Tibial artery (tissue), 4 donors: ENCODE results near the gene DBNL.

Experiments used
- DNase-seq, 2 donors: peaks; one replicate each; pipeline ENCODE4 v3.0.0-alpha.2; 2019
- H3K27ac ChIP-seq, 2 donors: fragments of 200-600 bp; sonication (generic) in 1 of 2; 1 replicate in 1 of 2; 2 replicates in 1 of 2; pipeline ENCODE4 v1.5.1; 2018 to 2019; ENCODE audit warnings: mild to moderate bottlenecking in 1 of 2
- H3K27me3 ChIP-seq, 2 donors: fragments of 200-600 bp; sonication (generic) in 1 of 2; one replicate each; pipeline versions ENCODE4 v1.5.1 to v1.6.0; 2016 to 2019
- H3K36me3 ChIP-seq, 3 donors: fragments of 200-600 bp; sonication (generic) in 2 of 3; one replicate each; pipeline ENCODE4 v1.5.1; 2016 to 2019; ENCODE audit warnings: mild to moderate bottlenecking in 2 of 3
- H3K4me1 ChIP-seq, 4 donors: fragments of 200-600 bp; sonication (generic) in 2 of 4; 1 replicate in 3 of 4; 2 replicates in 1 of 4; pipeline ENCODE4 v1.5.1; 2016 to 2019
- H3K4me3 ChIP-seq, 2 donors: fragments of 200-600 bp; sonication (generic) in 1 of 2; 1 replicate in 1 of 2; 2 replicates in 1 of 2; pipeline ENCODE4 v1.5.1; 2018 to 2019; ENCODE audit warnings: mild to moderate bottlenecking in 2 of 2
- H3K9me3 ChIP-seq, 3 donors: fragments of 200-600 bp; sonication (generic) in 1 of 3; one replicate each; pipeline ENCODE4 v1.5.1; 2016 to 2019
- intact Hi-C: fragments of 100-400 bp; cut with DNase I; formaldehyde crosslinking; loops from one replicate; pipeline ENCODE4 v1.15.0; 2023; ENCODE audit warnings: low total_unique reads
- TF ChIP-seq, protein P1 (sequence below), 2 experiments: fragments of 200-600 bp in 1 of 2; fragments of 450-650 bp in 1 of 2; IDR thresholded peaks; one replicate each; pipeline ENCODE4 v1.5.1; 2017 to 2019; ENCODE audit warnings: antibody characterized with exemption in 2 of 2, mild to moderate bottlenecking in 1 of 2, moderate library complexity in 1 of 2

Gene DBNL

DNA sequence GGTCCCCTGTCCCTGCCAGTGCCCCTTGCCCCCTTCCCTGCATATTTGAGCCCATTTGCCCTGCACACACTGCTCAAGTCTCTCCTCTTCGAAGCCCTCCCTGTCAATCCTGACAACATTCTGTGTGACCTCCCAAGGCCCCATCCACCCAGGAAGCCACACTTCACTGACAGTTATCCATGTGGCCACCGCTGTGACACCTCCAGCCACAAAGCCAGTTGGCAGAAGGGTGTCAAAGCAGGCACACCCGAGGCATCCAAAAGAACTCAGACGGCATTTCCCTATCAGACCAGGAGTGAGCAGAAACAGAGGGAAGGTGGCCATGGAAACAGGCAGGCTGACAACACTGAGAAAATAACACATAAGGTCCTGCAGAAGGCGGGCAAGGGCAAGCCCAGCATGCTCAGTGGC lies 33.2 kb downstream of the DBNL start:
- Histone ChIP-seq H3K27me3 (no peaks in the 10 kb centered on the region), H3K4me3 (no peak overlapping the region), H3K27ac (peak overlapping the region in 1 of 2 donors; percentile 29), H3K9me3 (no peaks in the 10 kb centered on the region), H3K36me3 (peaks cover 26 to 83% (median 63%) of the 10 kb centered on the region in 3 donors), H3K4me1 (peaks cover 4 to 44% (median 41%) of the 10 kb centered on the region in 4 donors)
- TF ChIP-seq, protein P1, sequence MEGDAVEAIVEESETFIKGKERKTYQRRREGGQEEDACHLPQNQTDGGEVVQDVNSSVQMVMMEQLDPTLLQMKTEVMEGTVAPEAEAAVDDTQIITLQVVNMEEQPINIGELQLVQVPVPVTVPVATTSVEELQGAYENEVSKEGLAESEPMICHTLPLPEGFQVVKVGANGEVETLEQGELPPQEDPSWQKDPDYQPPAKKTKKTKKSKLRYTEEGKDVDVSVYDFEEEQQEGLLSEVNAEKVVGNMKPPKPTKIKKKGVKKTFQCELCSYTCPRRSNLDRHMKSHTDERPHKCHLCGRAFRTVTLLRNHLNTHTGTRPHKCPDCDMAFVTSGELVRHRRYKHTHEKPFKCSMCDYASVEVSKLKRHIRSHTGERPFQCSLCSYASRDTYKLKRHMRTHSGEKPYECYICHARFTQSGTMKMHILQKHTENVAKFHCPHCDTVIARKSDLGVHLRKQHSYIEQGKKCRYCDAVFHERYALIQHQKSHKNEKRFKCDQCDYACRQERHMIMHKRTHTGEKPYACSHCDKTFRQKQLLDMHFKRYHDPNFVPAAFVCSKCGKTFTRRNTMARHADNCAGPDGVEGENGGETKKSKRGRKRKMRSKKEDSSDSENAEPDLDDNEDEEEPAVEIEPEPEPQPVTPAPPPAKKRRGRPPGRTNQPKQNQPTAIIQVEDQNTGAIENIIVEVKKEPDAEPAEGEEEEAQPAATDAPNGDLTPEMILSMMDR (IDR thresholded peaks at IDR 0.05): no peak
- intact Hi-C loops: loop anchor here (5.0 kb wide), 1 partner anchor 40 kb away; no protein-coding TSS in a partner anchor
- DNase-seq: no peak

DNA sequence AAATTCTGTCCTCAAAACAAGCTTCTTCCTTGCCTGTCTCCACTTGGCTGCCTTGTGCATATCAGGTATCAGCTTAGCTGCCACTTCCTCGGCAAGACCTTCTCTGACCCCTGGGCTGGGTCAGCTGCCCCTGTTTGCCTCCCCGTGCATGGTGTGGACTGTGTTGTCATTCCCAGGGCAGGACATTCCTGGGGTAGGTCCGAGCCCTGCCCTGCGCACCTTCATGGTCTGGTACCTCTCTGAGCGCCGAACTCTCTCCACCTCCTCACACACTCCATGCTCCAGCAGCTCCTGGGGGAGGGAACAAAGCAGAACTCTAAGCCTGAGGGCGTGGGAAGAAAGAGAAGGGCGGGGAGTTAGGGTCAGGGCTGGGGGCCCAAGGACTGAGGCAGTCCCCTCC lies 34.0 kb downstream of the DBNL start:
- Histone ChIP-seq H3K9me3 (no peaks in the 10 kb centered on the region), H3K4me3 (no peak overlapping the region), H3K4me1 (peaks cover 4 to 42% (median 38%) of the 10 kb centered on the region in 4 donors), H3K27ac (peak overlapping the region in 1 of 2 donors; percentile 29), H3K36me3 (peaks cover 26 to 74% (median 55%) of the 10 kb centered on the region in 3 donors), H3K27me3 (no peaks in the 10 kb centered on the region)
- no peak for DNase-seq
- intact Hi-C loops: loop anchor here (5.0 kb wide), 1 partner anchor 39 kb away; no protein-coding TSS in a partner anchor
- TF ChIP-seq, protein P1 (IDR thresholded peaks at IDR 0.05): no peak

DNA sequence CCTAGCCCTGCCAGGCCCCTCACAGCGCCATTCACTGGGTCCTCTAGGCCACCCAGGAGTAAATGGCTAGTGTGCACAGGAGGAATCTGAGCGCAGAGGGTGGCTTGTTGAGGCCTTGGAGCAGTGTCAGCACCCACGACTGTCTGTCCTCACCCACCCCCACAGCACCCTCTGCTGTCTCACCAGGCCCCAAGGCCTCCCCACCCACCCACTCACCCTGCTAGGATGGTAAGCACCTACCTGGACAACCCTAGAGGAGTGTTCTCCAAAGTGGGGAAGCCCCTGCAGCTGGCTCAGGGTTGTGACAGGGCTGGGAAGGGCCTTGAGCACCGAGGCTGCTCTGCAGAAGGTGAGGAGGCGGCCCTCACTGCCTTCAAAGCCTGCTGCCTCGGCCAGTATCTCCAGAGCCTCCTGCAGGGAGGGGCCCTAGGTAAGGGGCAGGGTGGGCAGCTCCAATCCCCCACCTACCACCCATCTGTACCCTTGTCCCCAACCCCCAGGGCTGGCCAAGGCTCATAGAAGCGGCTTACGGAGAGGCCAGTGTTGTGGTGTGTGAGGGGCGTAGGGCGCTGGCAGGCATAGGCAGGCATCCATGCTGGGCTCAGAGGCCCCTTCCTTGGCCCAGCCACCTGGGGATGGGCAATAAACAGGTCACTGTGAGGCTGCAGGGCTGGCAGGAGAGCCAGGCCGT lies 35.0 kb downstream of the DBNL start:
- H3K4me3 ChIP-seq: no peak overlapping the region
- no peaks in the 10 kb centered on the region for H3K9me3 ChIP-seq
- TF ChIP-seq, protein P1 (IDR thresholded peaks at IDR 0.05): no peak
- H3K4me1 ChIP-seq: peaks cover 0 to 42% (median 40%) of the 10 kb centered on the region in 4 donors
- intact Hi-C loops: loop anchor here (5.0 kb wide), 1 partner anchor 38 kb away; no protein-coding TSS in a partner anchor
- no peaks in the 10 kb centered on the region for H3K27me3 ChIP-seq
- H3K27ac ChIP-seq: peak overlapping the region in 1 of 2 donors; percentile 29
- DNase-seq: no peak
- peaks cover 26 to 65% (median 55%) of the 10 kb centered on the region in 3 donors for H3K36me3 ChIP-seq

- Histone ChIP-seq H3K27ac (peak overlapping the region; percentile 93 to 98), H3K4me3 (no peak overlapping the region), H3K27me3 (no peaks in the 10 kb centered on the region), H3K36me3 (peaks cover 26 to 58% (median 55%) of the 10 kb centered on the region in 3 donors), H3K9me3 (no peaks in the 10 kb centered on the region), H3K4me1 (peaks cover 0 to 48% (median 46%) of the 10 kb centered on the region in 4 donors)
- intact Hi-C loops: no loop called here
- DNase-seq: no peak
- TF ChIP-seq, protein P1 (IDR thresholded peaks at IDR 0.05): no peak
Observed at GRCh38 chr7:44080118-44080517, 35.6 kb downstream of the DBNL start.

GRCh38 chr7:44080686-44081265 lies 36.3 kb downstream of the DBNL start:
- no peaks in the 10 kb centered on the region for H3K9me3 ChIP-seq
- H3K4me3 ChIP-seq: peak overlapping the region; percentile 91 to 95
- intact Hi-C loops: no loop called here
- no peaks in the 10 kb centered on the region for H3K27me3 ChIP-seq
- peaks cover 26 to 52% (median 51%) of the 10 kb centered on the region in 3 donors for H3K36me3 ChIP-seq
- H3K27ac ChIP-seq: peak overlapping the region; percentile 93 to 98
- DNase-seq: no peak
- peaks cover 0 to 55% (median 49%) of the 10 kb centered on the region in 4 donors for H3K4me1 ChIP-seq
- TF ChIP-seq, protein P1 (IDR thresholded peaks at IDR 0.05): no peak
